ENCODE data around the gene SLC9A7.

Gene SLC9A7

GRCh38 chrX:46758956-46759644, at the start of gene SLC9A7:
Gene SLC9A7 (minus strand): TSS chrX:46759118. CDS start chrX:46759029, 89 bp downstream.
- TF ChIP-seq, protein P1, sequence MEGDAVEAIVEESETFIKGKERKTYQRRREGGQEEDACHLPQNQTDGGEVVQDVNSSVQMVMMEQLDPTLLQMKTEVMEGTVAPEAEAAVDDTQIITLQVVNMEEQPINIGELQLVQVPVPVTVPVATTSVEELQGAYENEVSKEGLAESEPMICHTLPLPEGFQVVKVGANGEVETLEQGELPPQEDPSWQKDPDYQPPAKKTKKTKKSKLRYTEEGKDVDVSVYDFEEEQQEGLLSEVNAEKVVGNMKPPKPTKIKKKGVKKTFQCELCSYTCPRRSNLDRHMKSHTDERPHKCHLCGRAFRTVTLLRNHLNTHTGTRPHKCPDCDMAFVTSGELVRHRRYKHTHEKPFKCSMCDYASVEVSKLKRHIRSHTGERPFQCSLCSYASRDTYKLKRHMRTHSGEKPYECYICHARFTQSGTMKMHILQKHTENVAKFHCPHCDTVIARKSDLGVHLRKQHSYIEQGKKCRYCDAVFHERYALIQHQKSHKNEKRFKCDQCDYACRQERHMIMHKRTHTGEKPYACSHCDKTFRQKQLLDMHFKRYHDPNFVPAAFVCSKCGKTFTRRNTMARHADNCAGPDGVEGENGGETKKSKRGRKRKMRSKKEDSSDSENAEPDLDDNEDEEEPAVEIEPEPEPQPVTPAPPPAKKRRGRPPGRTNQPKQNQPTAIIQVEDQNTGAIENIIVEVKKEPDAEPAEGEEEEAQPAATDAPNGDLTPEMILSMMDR (IDR thresholded peaks at IDR 0.05; ENCODE audit: borderline replicate concordance, control extremely low read depth, extremely low read depth, insufficient read depth, missing control alignments): peak; percentile 74
- in situ Hi-C loops (cut with MboI; ENCODE audit: low sequenced_read_pairs, unreplicated experiment): no loop called here
- peak; percentile 75 for DNase-seq (ENCODE audit: low spot score)

DNA sequence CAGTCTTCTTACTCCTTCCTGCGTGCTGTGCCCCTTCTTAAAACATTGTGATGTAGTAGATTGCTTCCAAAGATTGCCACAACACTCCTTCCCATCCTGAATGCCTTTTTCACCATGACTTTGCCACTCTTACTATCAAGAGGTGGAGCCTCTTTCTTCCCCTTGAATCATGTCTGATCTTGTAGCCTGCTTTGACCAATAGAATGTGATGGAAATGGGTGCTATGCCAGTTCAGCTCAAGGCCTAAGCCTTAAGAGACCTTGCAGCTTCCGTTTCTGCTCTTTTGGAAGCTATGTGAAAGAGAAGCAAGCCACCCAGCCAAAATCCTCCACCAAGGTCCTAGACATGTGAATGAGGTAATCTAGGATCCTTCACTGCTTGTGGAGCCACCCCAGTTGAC, 46.4 kb upstream of the SLC9A7 start:
- no peak for DNase-seq (ENCODE audit: low spot score)
- in situ Hi-C loops (cut with MboI; ENCODE audit: low sequenced_read_pairs, unreplicated experiment): no loop called here
- TF ChIP-seq, protein P1 (IDR thresholded peaks at IDR 0.05; ENCODE audit: borderline replicate concordance, control extremely low read depth, extremely low read depth, insufficient read depth, missing control alignments): no peak

- DNase-seq (ENCODE audit: low spot score): no peak
- TF ChIP-seq, protein P1 (IDR thresholded peaks at IDR 0.05; ENCODE audit: borderline replicate concordance, control extremely low read depth, extremely low read depth, insufficient read depth, missing control alignments): no peak
- in situ Hi-C loops (cut with MboI; ENCODE audit: low sequenced_read_pairs, unreplicated experiment): no loop called here
Observed at GRCh38 chrX:46803140-46803539, 44.2 kb upstream of the SLC9A7 start.

DNA sequence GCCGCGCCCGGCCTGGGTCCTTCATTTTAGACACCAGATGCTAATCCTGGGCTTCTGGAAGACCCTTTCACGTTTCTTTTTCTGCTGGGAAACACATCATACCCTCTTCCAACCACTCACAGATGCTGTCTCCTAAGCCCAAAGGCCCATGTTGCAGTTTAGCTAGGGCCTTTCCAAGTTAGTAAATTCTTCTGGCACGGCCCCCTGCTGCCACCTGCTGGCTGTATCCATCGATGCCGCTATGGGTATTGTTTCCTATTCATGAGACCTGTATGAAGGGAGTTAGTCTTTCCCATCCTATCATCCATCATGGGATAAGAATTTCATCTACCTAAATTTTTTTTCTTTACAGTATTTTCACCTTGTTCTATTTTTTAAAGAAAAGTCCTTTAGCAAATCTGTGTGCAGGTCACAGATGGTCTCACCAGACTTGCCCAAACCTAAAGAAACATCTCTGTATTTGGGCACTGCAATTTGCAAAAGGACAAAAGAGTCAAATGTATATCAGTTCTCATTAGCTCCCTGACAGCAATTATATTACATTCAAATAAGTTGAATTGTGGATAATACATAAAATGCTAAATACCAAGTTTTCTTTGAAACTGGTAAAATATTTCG, 37.8 kb upstream of the SLC9A7 start:
- peak; percentile 65 for DNase-seq (ENCODE audit: low spot score)
- in situ Hi-C loops (cut with MboI; ENCODE audit: low sequenced_read_pairs, unreplicated experiment): loop anchor here (10.0 kb wide), 1 partner anchor 242 kb away; no protein-coding TSS in a partner anchor
- TF ChIP-seq, protein P1 (IDR thresholded peaks at IDR 0.05; ENCODE audit: borderline replicate concordance, control extremely low read depth, extremely low read depth, insufficient read depth, missing control alignments): peak; percentile 82

GRCh38 chrX:46793386-46794143, 34.6 kb upstream of the SLC9A7 start:
- TF ChIP-seq, protein P1 (IDR thresholded peaks at IDR 0.05; ENCODE audit: borderline replicate concordance, control extremely low read depth, extremely low read depth, insufficient read depth, missing control alignments): no peak
- in situ Hi-C loops (cut with MboI; ENCODE audit: low sequenced_read_pairs, unreplicated experiment): loop anchor here (10.0 kb wide), 1 partner anchor 239 kb away; no protein-coding TSS in a partner anchor
- no peak for DNase-seq (ENCODE audit: low spot score)

- in situ Hi-C loops (cut with MboI; ENCODE audit: low sequenced_read_pairs, unreplicated experiment): loop anchor here (10.0 kb wide), 1 partner anchor 238 kb away; no protein-coding TSS in a partner anchor
- TF ChIP-seq, protein P1 (IDR thresholded peaks at IDR 0.05; ENCODE audit: borderline replicate concordance, control extremely low read depth, extremely low read depth, insufficient read depth, missing control alignments): no peak
- DNase-seq (ENCODE audit: low spot score): no peak
Observed at GRCh38 chrX:46792810-46793188, 33.9 kb upstream of the SLC9A7 start.
